Upper lobe of left lung (tissue), 6 donors: ENCODE results near the gene TRIM43B. TPM values are rescaled to one million over a fixed set of nuclear protein-coding genes. Genes with fewer than 3 reads are reported as not detected.
"Not testable (repeated sequence)": the region's sequence is repeated elsewhere in the genome, so short reads cannot be mapped to it uniquely, and the experiment has no call there.

Source experiments
- ATAC-seq, 2 donors: fragments of 200-7000 bp; cut with Tn5 transposase; one replicate each; pipeline ENCODE4 v1.9.1; 2022; ENCODE audit warnings: mild to moderate bottlenecking in 2 of 2, moderate library complexity in 2 of 2; ENCODE audit not compliant: low FRiP score in 2 of 2
- DNase-seq, 2 donors: peaks; one replicate each; pipeline ENCODE4 v3.0.0-alpha.2; 2019 to 2020
- H3K27ac ChIP-seq, 4 donors: fragments of 200-600 bp; sonication (generic); one replicate each; pipeline ENCODE4 v1.5.1; 2016 to 2019
- H3K27me3 ChIP-seq, 4 donors: fragments of 200-600 bp; sonication (generic); one replicate each; pipeline ENCODE4 v1.5.1; 2017 to 2019
- H3K36me3 ChIP-seq, 4 donors: fragments of 200-600 bp; sonication (generic); one replicate each; pipeline ENCODE4 v1.5.1; 2016 to 2019
- H3K4me1 ChIP-seq, 4 donors: fragments of 200-600 bp; sonication (generic); one replicate each; pipeline ENCODE4 v1.5.1; 2018 to 2019
- H3K4me3 ChIP-seq, 4 donors: fragments of 200-600 bp; sonication (generic); one replicate each; pipeline ENCODE4 v1.5.1; 2017 to 2019; ENCODE audit warnings: mild to moderate bottlenecking in 2 of 4, moderate library complexity in 1 of 4
- H3K9me3 ChIP-seq, 4 donors: fragments of 200-600 bp; sonication (generic); one replicate each; pipeline ENCODE4 v1.5.1; 2018 to 2019
- EP300 ChIP-seq, 4 donors: sonication (generic); formaldehyde crosslinking; IDR thresholded peaks; one replicate each; pipeline ENCODE4 v1.5.1; 2017; ENCODE audit warnings: antibody characterized with exemption in 4 of 4, control low read depth in 2 of 4
- POLR2A ChIP-seq, 4 donors: fragments of 450-650 bp; IDR thresholded peaks; one replicate each; pipeline ENCODE4 v1.5.1; 2016 to 2017; ENCODE audit warnings: antibody characterized with exemption in 4 of 4, mild to moderate bottlenecking in 2 of 4
- POLR2AphosphoS5 ChIP-seq, 2 donors: sonication (generic); formaldehyde crosslinking; IDR thresholded peaks; one replicate each; pipeline ENCODE4 v1.5.1; 2017; ENCODE audit warnings: antibody characterized with exemption in 2 of 2
- WGBS, 2 donors: methylation state at CpG; one replicate each; pipeline ENCODE4 v1.1.5; 2017 to 2018; 5-methylcytosine and 5-hydroxymethylcytosine counted together
- total RNA-seq, 6 donors: library from RNA; depleted of rRNA in 4 of 6; stranded (reverse); fragments of >200 nt in 4 of 6; gene quantifications; one replicate each; pipeline versions ENCODE4 v1.1.0 to v1.2.1, GENCODE V29; 2016 to 2021
- TF ChIP-seq, protein P1 (sequence below), 6 experiments: fragments of 450-650 bp in 4 of 6; fragments of 200-600 bp in 2 of 6; sonication (generic) in 2 of 6; IDR thresholded peaks; one replicate each; pipeline ENCODE4 v1.5.1; 2016 to 2019; ENCODE audit warnings: antibody characterized with exemption in 6 of 6
- donor health status: DM: no; HTN: no; CAD: no; lungs with moderate emphysema.
- donor health status: DM: no; HTN: yes; CAD: no; lungs with severe emphysema.

TRIM43B gene
- not detected for total RNA-seq

DNA sequence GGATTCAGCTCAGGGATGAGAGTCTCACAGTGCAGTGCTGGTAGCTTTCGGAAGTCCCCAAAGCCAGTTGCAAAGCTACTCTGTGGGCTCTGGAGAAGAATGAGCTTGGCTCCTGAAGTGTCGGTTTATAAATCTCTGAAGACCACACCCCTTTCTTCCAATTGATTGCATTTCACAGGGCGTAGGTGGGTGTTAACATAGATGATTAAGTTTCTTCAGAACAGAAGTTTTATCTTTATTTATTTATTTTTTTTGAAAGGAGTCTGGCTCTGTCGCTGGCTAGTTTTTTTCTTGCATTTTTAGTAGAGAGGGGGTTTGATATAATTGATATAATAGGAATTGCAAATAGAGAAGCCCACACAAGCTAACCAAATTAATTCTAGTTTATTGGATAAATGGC is at the start of gene TRIM43B:
Gene TRIM43B (minus strand): TSS at position 101 of the 400 bp plus-strand sequence. CDS start 2,040 bp downstream, outside the sequence.
- not testable (repeated sequence) for DNase-seq, H3K36me3 ChIP-seq, H3K27me3 ChIP-seq, ATAC-seq, H3K27ac ChIP-seq, H3K4me1 ChIP-seq, H3K4me3 ChIP-seq, H3K9me3 ChIP-seq
- WGBS, 2 donors: 90 to 100% methylated on average over 1 to 2 of the region's 4 CpGs

DNA sequence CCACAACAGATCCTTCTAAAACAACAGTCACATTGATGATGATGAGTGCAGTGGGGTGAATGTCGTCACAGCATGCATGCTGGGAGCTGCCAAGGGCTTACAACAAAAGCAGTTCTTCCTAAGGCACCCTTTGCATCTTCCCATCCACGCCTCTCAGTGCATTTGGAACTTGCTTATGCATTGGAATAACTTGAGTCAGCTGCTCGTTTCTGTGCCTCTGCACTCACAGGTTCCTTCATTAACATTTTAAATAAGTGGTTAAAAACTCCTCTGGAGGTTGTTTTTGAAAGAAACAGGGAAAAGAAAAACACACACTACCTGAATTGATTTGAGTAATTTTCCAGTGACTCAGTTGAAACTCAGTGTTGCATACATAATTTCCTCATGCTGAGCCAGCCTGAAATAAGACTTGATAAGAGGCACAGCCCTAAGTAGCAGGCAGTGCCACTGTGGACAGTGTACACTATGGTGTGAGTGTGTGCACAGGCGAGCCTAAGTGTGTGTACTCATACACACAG is 46.8 kb upstream of the TRIM43B start:
- DNase-seq (no peak), ATAC-seq (no peak)
- Histone ChIP-seq H3K27ac (no peak overlapping the region), H3K4me1 (peaks cover 6 to 22% (median 9%) of the 10 kb centered on the region in 4 donors), H3K4me3 (no peak overlapping the region), H3K9me3 (no peaks in the 10 kb centered on the region), H3K36me3 (peaks cover 0 to 13% (median 2%) of the 10 kb centered on the region in 4 donors), H3K27me3 (no peaks in the 10 kb centered on the region)
- WGBS, 2 donors: 81 to 82% methylated on average over 4 of the region's 4 CpGs
- TF ChIP-seq, protein P1, sequence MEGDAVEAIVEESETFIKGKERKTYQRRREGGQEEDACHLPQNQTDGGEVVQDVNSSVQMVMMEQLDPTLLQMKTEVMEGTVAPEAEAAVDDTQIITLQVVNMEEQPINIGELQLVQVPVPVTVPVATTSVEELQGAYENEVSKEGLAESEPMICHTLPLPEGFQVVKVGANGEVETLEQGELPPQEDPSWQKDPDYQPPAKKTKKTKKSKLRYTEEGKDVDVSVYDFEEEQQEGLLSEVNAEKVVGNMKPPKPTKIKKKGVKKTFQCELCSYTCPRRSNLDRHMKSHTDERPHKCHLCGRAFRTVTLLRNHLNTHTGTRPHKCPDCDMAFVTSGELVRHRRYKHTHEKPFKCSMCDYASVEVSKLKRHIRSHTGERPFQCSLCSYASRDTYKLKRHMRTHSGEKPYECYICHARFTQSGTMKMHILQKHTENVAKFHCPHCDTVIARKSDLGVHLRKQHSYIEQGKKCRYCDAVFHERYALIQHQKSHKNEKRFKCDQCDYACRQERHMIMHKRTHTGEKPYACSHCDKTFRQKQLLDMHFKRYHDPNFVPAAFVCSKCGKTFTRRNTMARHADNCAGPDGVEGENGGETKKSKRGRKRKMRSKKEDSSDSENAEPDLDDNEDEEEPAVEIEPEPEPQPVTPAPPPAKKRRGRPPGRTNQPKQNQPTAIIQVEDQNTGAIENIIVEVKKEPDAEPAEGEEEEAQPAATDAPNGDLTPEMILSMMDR (IDR thresholded peaks at IDR 0.05): no peak
- TF ChIP-seq POLR2A (IDR thresholded peaks at IDR 0.05) (no peak), EP300 (IDR thresholded peaks at IDR 0.05) (no peak), POLR2AphosphoS5 (IDR thresholded peaks at IDR 0.05) (no peak)

DNA sequence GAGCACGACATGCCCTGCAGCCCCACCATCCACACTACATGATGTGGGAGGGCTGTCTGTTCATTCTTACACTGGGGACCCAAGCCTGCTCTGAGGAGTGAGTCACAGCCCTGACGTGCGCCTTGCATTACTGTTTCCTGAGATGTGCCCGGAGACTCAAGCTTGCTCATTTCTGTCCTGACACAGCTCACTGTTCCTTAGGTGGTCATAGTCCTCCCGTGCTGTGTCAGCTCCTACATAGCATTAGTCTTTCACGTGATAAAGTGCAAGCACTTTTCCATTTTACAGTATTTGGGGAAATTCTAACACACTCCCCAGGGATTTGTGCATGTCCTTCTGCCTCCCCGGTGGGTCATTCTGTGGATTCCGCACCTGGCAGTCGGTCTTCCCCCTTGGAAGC is 46.2 kb upstream of the TRIM43B start:
- no peak for ATAC-seq
- H3K27ac ChIP-seq: no peak overlapping the region

DNA sequence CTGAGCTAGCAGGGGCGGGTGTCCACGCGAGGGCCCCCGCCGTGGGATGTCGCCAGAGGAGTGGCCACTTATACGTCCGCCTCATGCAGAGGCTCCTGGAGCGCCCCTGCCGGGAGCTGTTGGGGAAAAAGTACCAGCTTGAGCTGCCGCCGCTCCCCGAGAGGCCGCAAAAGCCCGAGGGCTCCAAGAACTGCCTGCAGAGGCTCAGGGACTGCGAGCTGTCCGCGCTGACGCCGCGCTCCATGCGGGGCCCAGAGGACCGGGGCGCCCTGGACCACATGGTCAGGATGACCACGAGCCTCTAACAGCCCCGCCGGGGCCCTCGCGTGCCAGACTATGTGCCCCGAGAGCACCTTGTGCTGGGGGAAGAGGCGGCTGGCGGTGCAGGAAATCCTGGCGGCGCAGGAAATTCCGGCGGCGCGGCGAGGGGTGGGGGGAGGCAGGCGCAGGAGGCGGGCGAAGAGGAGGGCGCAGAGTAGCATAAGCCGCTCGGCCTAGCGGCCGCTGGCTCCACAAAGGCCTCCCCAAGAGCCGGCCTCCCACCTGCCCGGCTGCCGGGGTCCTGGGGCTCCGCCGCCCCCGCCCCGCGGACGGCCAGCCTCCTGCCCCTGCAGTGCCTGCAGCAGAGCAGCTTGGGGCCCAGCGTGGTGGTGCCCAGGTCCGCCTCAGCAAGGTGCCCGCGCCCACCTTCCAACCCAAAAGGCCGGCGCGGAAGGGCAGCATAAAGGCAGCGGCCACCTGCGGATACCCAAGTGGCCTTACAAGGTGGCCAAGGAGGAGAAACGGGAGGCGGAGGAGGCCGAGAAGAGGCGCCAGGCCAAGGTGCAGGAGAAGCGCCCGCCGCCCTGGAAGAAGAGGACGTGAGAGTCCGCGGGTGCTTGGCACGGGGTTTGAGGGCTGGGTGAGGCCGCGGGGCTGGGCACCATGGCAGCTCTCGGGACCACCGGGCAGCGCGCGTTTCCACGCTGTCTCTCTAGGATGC is 42.1 kb upstream of the TRIM43B start:
- TF ChIP-seq POLR2A (IDR thresholded peaks at IDR 0.05) (peak in 2 of 4 donors; percentile 36 to 73), EP300 (IDR thresholded peaks at IDR 0.05) (no peak), POLR2AphosphoS5 (IDR thresholded peaks at IDR 0.05) (peak in 1 of 2 donors; percentile 9)
- TF ChIP-seq, protein P1 (IDR thresholded peaks at IDR 0.05): peak in 2 of 6 experiments; percentile 10 to 22
- peak overlapping the region; percentile 68 to 85 (median 76) for H3K4me3 ChIP-seq
- H3K9me3 ChIP-seq: no peaks in the 10 kb centered on the region
- DNase-seq (peak; percentile 62 to 94), ATAC-seq (peak; percentile 85 to 95)
- peak overlapping the region; percentile 75 to 89 (median 88) for H3K27ac ChIP-seq
- 7 to 14% methylated on average over 19 to 70 of the region's 84 CpGs for whole genome bisulfite sequencing, 2 donors
- H3K4me1 ChIP-seq: peaks cover 6 to 32% (median 17%) of the 10 kb centered on the region in 4 donors
- H3K27me3 ChIP-seq: no peaks in the 10 kb centered on the region
- H3K36me3 ChIP-seq: peaks cover 0 to 13% (median 2%) of the 10 kb centered on the region in 4 donors

More for the DNA sequence above, 46.2 kb upstream of the TRIM43B start:
- Histone ChIP-seq H3K4me3 (no peak overlapping the region), H3K36me3 (peaks cover 0 to 13% (median 2%) of the 10 kb centered on the region in 4 donors), H3K27me3 (no peaks in the 10 kb centered on the region), H3K4me1 (peaks cover 6 to 28% (median 11%) of the 10 kb centered on the region in 4 donors), H3K9me3 (no peaks in the 10 kb centered on the region)
- TF ChIP-seq, protein P1 (IDR thresholded peaks at IDR 0.05): no peak
- TF ChIP-seq POLR2AphosphoS5 (IDR thresholded peaks at IDR 0.05): no peak
- TF ChIP-seq POLR2A (IDR thresholded peaks at IDR 0.05): no peak
- TF ChIP-seq EP300 (IDR thresholded peaks at IDR 0.05): no peak
- 89% methylated on average over 9 of the region's 9 CpGs for WGBS, 2 donors
- DNase-seq: no peak
